ENCODE measurements around the gene KSR1. TPM values are rescaled to one million over a fixed set of nuclear protein-coding genes. Genes with fewer than 3 reads are reported as not detected.
A peak's percentile ranks its signal among the peaks of the same experiment; 100 is the strongest.
"Not testable (repeated sequence)": the region's sequence is repeated elsewhere in the genome, so short reads cannot be mapped to it uniquely, and the experiment has no call there.

The KSR1 gene
- total and polyA plus RNA-seq, 12 donors: 16.0 to 50.4 (median 38.5) TPM

- no peak for DNase-seq
- H3K9me3 ChIP-seq (replicated peaks in 1 of 3): no peaks in the 10 kb centered on the region
- H3K4me3 ChIP-seq: no peak overlapping the region
- TF ChIP-seq POLR2A (IDR thresholded peaks at IDR 0.05): no peak
- no peak for TF ChIP-seq CTCF (IDR thresholded peaks at IDR 0.05)
- H3K27me3 ChIP-seq: no peaks in the 10 kb centered on the region
- H3K36me3 ChIP-seq (replicated peaks in 1 of 2): no peaks in the 10 kb centered on the region
- 83 to 94% (median 83%) methylated on average over 4 of the region's 4 CpGs for WGBS, 4 donors
- no peak overlapping the region for H3K27ac ChIP-seq
- H3K4me1 ChIP-seq (replicated peaks in 1 of 2): no peaks in the 10 kb centered on the region
- intact Hi-C loops (cut with DNase I): no loop called here
Observed at GRCh38 chr17:27640790-27641189, 184.5 kb downstream of the KSR1 start.

GRCh38 chr17:27644586-27644985 is 188.3 kb downstream of the KSR1 start:
- intact Hi-C loops (cut with DNase I): no loop called here
- H3K36me3 ChIP-seq (replicated peaks in 1 of 2): no peaks in the 10 kb centered on the region
- H3K4me1 ChIP-seq (replicated peaks in 1 of 2): no peaks in the 10 kb centered on the region
- DNase-seq: peak in 6 of 7 donors; percentile 70 to 81 (median 74)
- TF ChIP-seq CTCF (IDR thresholded peaks at IDR 0.05) (no peak), POLR2A (IDR thresholded peaks at IDR 0.05) (no peak)
- 51 to 100% (median 70%) methylated on average over 1 to 9 of the region's 9 CpGs for WGBS, 4 donors
- H3K27ac ChIP-seq: no peak overlapping the region
- H3K4me3 ChIP-seq: no peak overlapping the region
- H3K9me3 ChIP-seq (replicated peaks in 1 of 3): no peaks in the 10 kb centered on the region
- no peaks in the 10 kb centered on the region for H3K27me3 ChIP-seq

GRCh38 chr17:27645621-27646020 is 189.4 kb downstream of the KSR1 start:
- H3K27me3 ChIP-seq; H3K4me3 ChIP-seq; H3K27ac ChIP-seq; intact Hi-C loops (cut with DNase I); H3K4me1 ChIP-seq (replicated peaks in 1 of 2); DNase-seq; H3K36me3 ChIP-seq (replicated peaks in 1 of 2); H3K9me3 ChIP-seq (replicated peaks in 1 of 3): not testable (repeated sequence)
- WGBS, 4 donors: 92 to 95% (median 92%) methylated on average over 2 to 3 of the region's 10 CpGs
- peak in 1 of 6 experiments; percentile 19 for TF ChIP-seq CTCF (IDR thresholded peaks at IDR 0.05)

GRCh38 chr17:27646232-27646631 is 190.0 kb downstream of the KSR1 start:
- no peak for DNase-seq

More at GRCh38 chr17:27646232-27646631, 190.0 kb downstream of the KSR1 start:
- WGBS, 4 donors: 93 to 97% (median 95%) methylated on average over 12 to 13 of the region's 13 CpGs
- Histone ChIP-seq H3K4me3 (no peak overlapping the region), H3K36me3 (replicated peaks in 1 of 2) (no peaks in the 10 kb centered on the region), H3K27me3 (no peaks in the 10 kb centered on the region), H3K27ac (no peak overlapping the region), H3K9me3 (replicated peaks in 1 of 3) (no peaks in the 10 kb centered on the region), H3K4me1 (replicated peaks in 1 of 2) (no peaks in the 10 kb centered on the region)
- no peak for TF ChIP-seq POLR2A (IDR thresholded peaks at IDR 0.05)
- no peak for TF ChIP-seq CTCF (IDR thresholded peaks at IDR 0.05)
- intact Hi-C loops (cut with DNase I): no loop called here
